HCT116 (cell line): ENCODE measurements around the gene BBX. TPM values are rescaled to one million over a fixed set of nuclear protein-coding genes. Genes with fewer than 3 reads are reported as not detected.

Experiments used
- ATAC-seq: fragments of 200-7000 bp; cut with Tn5 transposase; 2 replicates; pipeline ENCODE4 v1.9.1; 2020; ENCODE audit warnings: mild to moderate bottlenecking, moderate library complexity
- BruUV-seq: library from RNA; stranded (reverse); fragments of 400-500 nt; replicated peaks from 2 replicates; lab custom pipeline; 2021; lab: Mats Ljungman, UMichigan
- CTCF ChIA-PET: fragments of 300-600 bp; sonication (Branson Sonifier 250); formaldehyde crosslinking; loops from one replicate; lab custom pipeline; 2021; ENCODE audit warnings: antibody characterized with exemption; lab: Charles Lee
- POLR2A ChIA-PET: fragments of 300-600, 350-600 bp; sonication (Branson Sonifier 250); formaldehyde crosslinking; loops from one replicate; lab custom pipeline; 2021; ENCODE audit warnings: antibody characterized with exemption; lab: Charles Lee
- RAD21 ChIA-PET, 2 experiments: fragments of 300-600 bp; sonication (Branson Sonifier 250); formaldehyde crosslinking; loops; one replicate each; lab custom pipeline; 2023; ENCODE audit warnings: low total read pairs in 2 of 2; ENCODE audit not compliant: uncharacterized antibody in 2 of 2, unreplicated experiment in 2 of 2, low non-redundant PET in 1 of 2; lab: Charles Lee
- DNase-seq: peaks from one replicate; pipeline ENCODE4 v3.0.0-alpha.2; 2010; ENCODE audit warnings: low read depth, low spot score
- H2AFZ ChIP-seq: fragments of 200-600 bp; shearing (Covaris generic), sonication (generic); 2 replicates; pipeline ENCODE4 v1.6.1; 2017; ENCODE audit warnings: low read depth, mixed run types, mixed read lengths, antibody characterized with exemption, low read length; ENCODE audit not compliant: poor library complexity, severe bottlenecking
- H3K27ac ChIP-seq: 2 replicates; pipeline ENCODE4 v1.5.1; 2012; ENCODE audit warnings: low read depth, low read length
- H3K27me3 ChIP-seq: fragments of 200-600 bp; sonication (generic); 2 replicates; pipeline ENCODE4 v1.6.1; 2016; ENCODE audit warnings: mixed run types, low read length, mixed read lengths; ENCODE audit not compliant: insufficient read depth
- H3K36me3 ChIP-seq, 2 experiments: fragments of 200-500 bp in 1 of 2; fragments of 200-600 bp in 1 of 2; sonication (Bioruptor generic) in 1 of 2; sonication (generic) in 1 of 2; 2 replicates each; pipeline versions ENCODE4 v1.5.1 to v1.6.1; 2014 to 2016; ENCODE audit warnings: low read length in 2 of 2, inconsistent platforms in 1 of 2, mixed read lengths in 1 of 2, mixed run types in 1 of 2; ENCODE audit not compliant: insufficient read depth in 2 of 2, control insufficient read depth in 1 of 2
- H3K4me1 ChIP-seq, 2 experiments: fragments of 200-600 bp in 1 of 2; sonication (generic) in 1 of 2; 2 replicates each; pipeline versions ENCODE4 v1.5.1 to v1.6.1; 2012 to 2017; ENCODE audit warnings: low read length in 2 of 2, inconsistent platforms in 1 of 2, mild to moderate bottlenecking in 1 of 2, mixed read lengths in 1 of 2, mixed run types in 1 of 2, moderate library complexity in 1 of 2; ENCODE audit not compliant: insufficient read depth in 2 of 2, control insufficient read depth in 1 of 2
- H3K4me2 ChIP-seq: fragments of 200-600 bp; sonication (generic); 2 replicates; pipeline ENCODE4 v1.6.1; 2017; ENCODE audit warnings: mixed run types, low read length, mixed read lengths
- H3K4me3 ChIP-seq, 2 experiments: fragments of 200-600 bp in 1 of 2; sonication (generic) in 1 of 2; replicated peaks in 1 of 2; 2 replicates each; pipeline ENCODE4 v1.5.1; 2011 to 2016; ENCODE audit warnings: low read length in 2 of 2, control low read depth in 1 of 2, low read depth in 1 of 2, mild to moderate bottlenecking in 1 of 2, mixed read lengths in 1 of 2, mixed run types in 1 of 2
- H3K79me2 ChIP-seq: fragments of 200-600 bp; sonication (generic); 2 replicates; pipeline ENCODE4 v1.6.1; 2017; ENCODE audit warnings: mild to moderate bottlenecking, mixed run types, low read length, moderate library complexity, mixed read lengths; ENCODE audit not compliant: insufficient read depth
- H3K9ac ChIP-seq: fragments of 200-600 bp; sonication (generic); 2 replicates; pipeline ENCODE4 v1.6.1; 2016; ENCODE audit warnings: low read length, mixed read lengths
- H3K9me2 ChIP-seq: fragments of 200-600 bp; sonication (generic), shearing (Covaris generic); 2 replicates; pipeline ENCODE4 v1.6.1; 2017; ENCODE audit warnings: mixed run types, mild to moderate bottlenecking, moderate library complexity; ENCODE audit not compliant: insufficient read depth
- H3K9me3 ChIP-seq, 2 experiments: fragments of 200-500 bp in 1 of 2; fragments of 200-600 bp in 1 of 2; sonication (Bioruptor generic) in 1 of 2; sonication (generic) in 1 of 2; 2 replicates each; pipeline ENCODE4 v1.6.1; 2014 to 2017; ENCODE audit warnings: low read length in 2 of 2, mixed read lengths in 2 of 2, inconsistent platforms in 1 of 2, low read depth in 1 of 2, mild to moderate bottlenecking in 1 of 2, mixed run types in 1 of 2, moderate library complexity in 1 of 2; ENCODE audit not compliant: control insufficient read depth in 1 of 2, insufficient read depth in 1 of 2
- H4K20me1 ChIP-seq: fragments of 200-600 bp; sonication (generic), shearing (Covaris generic); 2 replicates; pipeline ENCODE4 v1.6.1; 2017; ENCODE audit warnings: mixed run types, mild to moderate bottlenecking, moderate library complexity; ENCODE audit not compliant: insufficient read depth
- CTCF ChIP-seq, 3 experiments: fragments of 200-600 bp in 1 of 3; sonication (generic) in 1 of 3; IDR thresholded peaks in 2 of 3; conservative IDR thresholded peaks in 1 of 3; 2 replicates each; pipeline ENCODE4 v1.5.1; 2012 to 2017; ENCODE audit warnings: low read depth in 2 of 3, low read length in 2 of 3, antibody characterized with exemption in 1 of 3, borderline replicate concordance in 1 of 3, control low read depth in 1 of 3, mild to moderate bottlenecking in 1 of 3, mixed read lengths in 1 of 3, mixed run types in 1 of 3, moderate library complexity in 1 of 3; ENCODE audit not compliant: insufficient read depth in 1 of 3
- ELF1 ChIP-seq: IDR thresholded peaks from 2 replicates; pipeline ENCODE4 v1.6.1; 2012; ENCODE audit warnings: low read depth, borderline replicate concordance
- RAD21 ChIP-seq: IDR thresholded peaks from 2 replicates; pipeline ENCODE4 v1.6.1; 2012; ENCODE audit warnings: low read depth, mild to moderate bottlenecking
- ZFX ChIP-seq: fragments of 450-650 bp; IDR thresholded peaks from 2 replicates; pipeline ENCODE4 v1.6.1; 2017
- ZNF274 ChIP-seq: fragments of 200-500 bp; sonication (Bioruptor generic); IDR thresholded peaks from 2 replicates; pipeline ENCODE4 v1.6.1; 2014; ENCODE audit warnings: mild to moderate bottlenecking, low read depth, low read length, inconsistent platforms
- intact Hi-C: fragments of 100-400 bp; cut with micrococcal nuclease; formaldehyde crosslinking; loops from 2 replicates; pipeline ENCODE4 v1.10.0; 2022
- total RNA-seq: library from RNA; stranded (reverse); gene quantifications from one replicate; pipeline ENCODE4 v1.2.1, GENCODE V29; 2021; ENCODE audit not compliant: unreplicated experiment

The BBX gene
- total RNA-seq, 1 experiment from 2014 or later, result 55.6 TPM

- H3K9ac ChIP-seq, result no peak overlapping the region
- ChIA-PET CTCF (interaction anchor here (0.7 to 0.8 kb wide), 3 partner anchors 105 to 135 kb away, joined by 3 to 5 read pairs (median 4); no protein-coding TSS in a partner anchor), RAD21 (no interaction called here), POLR2A (no interaction called here)
- intact Hi-C loops, result no loop called here
- ATAC-seq (no peak; the same call in 1 of the 2 replicates), DNase-seq (no peak)
- H3K4me2 ChIP-seq, result no peak overlapping the region
- H3K9me2 ChIP-seq, result no peaks in the 10 kb centered on the region
- H3K36me3 ChIP-seq, result peaks cover 0 to 2% of the 10 kb centered on the region in 2 experiments; a peak in 1 of 4 replicates
- H3K4me1 ChIP-seq, result no peaks in the 10 kb centered on the region
- no peak overlapping the region for H2AFZ ChIP-seq
- BruUV-seq, result no TSS peak
- H3K27me3 ChIP-seq, result no peaks in the 10 kb centered on the region
- H3K9me3 ChIP-seq, result no peaks in the 10 kb centered on the region
- no peak overlapping the region for H3K4me3 ChIP-seq
- H3K79me2 ChIP-seq, result no peaks in the 10 kb centered on the region
- no peak overlapping the region for H3K27ac ChIP-seq
- TF ChIP-seq CTCF (IDR thresholded peaks at IDR 0.05 in 2 of 3, conservative IDR thresholded peaks at IDR 0.05 in 1 of 3; ENCODE audit: borderline replicate concordance in 1 of 3, insufficient read depth in 1 of 3, low read depth in 2 of 3, low read length in 2 of 3) (peak in 2 of 3 experiments; percentile 35 to 43; a peak in 3 of 6 replicates), ZNF274 (no peak), ELF1 (no peak), ZFX (no peak), RAD21 (peak; percentile 37; the same call in 1 of the 2 replicates)
- H4K20me1 ChIP-seq, result no peaks in the 10 kb centered on the region
Observed at GRCh38 chr3:107794664-107795443, 272.1 kb downstream of the BBX start.
